Adrenal gland (tissue), 5 donors: ENCODE measurements around the gene DNAH8.

ENCODE experiments used
- POLR2A ChIP-seq, 2 donors: fragments of 450-650 bp; IDR thresholded peaks; one replicate each; pipeline ENCODE4 v1.6.1; 2017; ENCODE audit warnings: antibody characterized with exemption in 2 of 2, mild to moderate bottlenecking in 2 of 2, moderate library complexity in 1 of 2
- TF ChIP-seq, protein P1 (sequence below), 6 experiments: fragments of 450-650 bp in 4 of 6; fragments of 200-600 bp in 2 of 6; sonication (generic) in 1 of 6; IDR thresholded peaks; 1 replicate in 5 of 6; 2 replicates in 1 of 6; pipeline versions ENCODE4 v1.5.1 to v1.8.0; 2016 to 2021; ENCODE audit warnings: antibody characterized with exemption in 6 of 6, mild to moderate bottlenecking in 2 of 6, moderate library complexity in 1 of 6
- donor health status: DM: no; HTN: no; CAD: no.

DNA sequence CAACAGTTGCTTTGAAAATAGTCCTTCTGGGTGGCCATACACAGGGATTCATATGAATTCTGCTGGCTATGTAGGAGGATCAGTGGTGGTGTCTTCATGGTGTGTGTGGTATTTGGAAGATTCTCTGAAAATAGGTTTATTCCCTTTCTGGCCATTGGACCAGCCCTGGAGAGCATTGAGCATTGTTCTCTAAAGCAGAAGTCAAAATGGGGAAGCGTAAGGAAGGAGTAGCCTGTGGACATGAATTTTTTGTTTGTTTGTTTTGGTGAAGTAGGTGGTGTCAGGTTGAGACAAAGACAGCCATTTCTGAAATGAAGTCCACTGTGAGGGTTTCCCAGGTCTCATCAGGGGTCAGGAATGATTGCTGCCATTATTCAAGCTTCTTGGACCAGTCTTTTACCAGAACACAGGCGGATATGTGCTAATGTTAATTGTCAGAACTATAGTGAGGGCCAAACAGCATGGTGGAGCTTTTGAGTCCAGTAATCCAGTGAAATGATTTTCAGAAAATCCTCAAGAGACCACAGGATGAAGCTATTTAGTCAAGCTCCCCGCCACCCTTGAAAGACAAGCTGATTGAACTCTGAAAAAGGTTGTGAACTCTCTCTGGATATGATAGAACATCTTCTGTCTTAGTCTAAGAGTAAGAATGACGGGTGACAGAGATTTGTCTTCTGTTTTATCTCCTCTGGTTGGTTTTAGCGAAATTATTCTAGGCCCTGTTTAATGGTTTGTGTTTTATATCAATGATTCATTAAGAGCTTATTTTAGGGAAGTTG, 60.0 kb downstream of the DNAH8 start:
- TF ChIP-seq, protein P1, sequence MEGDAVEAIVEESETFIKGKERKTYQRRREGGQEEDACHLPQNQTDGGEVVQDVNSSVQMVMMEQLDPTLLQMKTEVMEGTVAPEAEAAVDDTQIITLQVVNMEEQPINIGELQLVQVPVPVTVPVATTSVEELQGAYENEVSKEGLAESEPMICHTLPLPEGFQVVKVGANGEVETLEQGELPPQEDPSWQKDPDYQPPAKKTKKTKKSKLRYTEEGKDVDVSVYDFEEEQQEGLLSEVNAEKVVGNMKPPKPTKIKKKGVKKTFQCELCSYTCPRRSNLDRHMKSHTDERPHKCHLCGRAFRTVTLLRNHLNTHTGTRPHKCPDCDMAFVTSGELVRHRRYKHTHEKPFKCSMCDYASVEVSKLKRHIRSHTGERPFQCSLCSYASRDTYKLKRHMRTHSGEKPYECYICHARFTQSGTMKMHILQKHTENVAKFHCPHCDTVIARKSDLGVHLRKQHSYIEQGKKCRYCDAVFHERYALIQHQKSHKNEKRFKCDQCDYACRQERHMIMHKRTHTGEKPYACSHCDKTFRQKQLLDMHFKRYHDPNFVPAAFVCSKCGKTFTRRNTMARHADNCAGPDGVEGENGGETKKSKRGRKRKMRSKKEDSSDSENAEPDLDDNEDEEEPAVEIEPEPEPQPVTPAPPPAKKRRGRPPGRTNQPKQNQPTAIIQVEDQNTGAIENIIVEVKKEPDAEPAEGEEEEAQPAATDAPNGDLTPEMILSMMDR (IDR thresholded peaks at IDR 0.05) = no peak
- TF ChIP-seq POLR2A (IDR thresholded peaks at IDR 0.05) = no peak
